GOT3 (cell line): ENCODE measurements around the gene KDM6A.
"Not testable (repeated sequence)": the region's sequence is repeated elsewhere in the genome, so short reads cannot be mapped to it uniquely, and the experiment has no call there.

Experiments
- DNase-seq: peaks from one replicate; lab custom pipeline; 2025; ENCODE audit warnings: mixed read lengths; lab: John Stamatoyannopoulos, UW

Gene KDM6A

DNA sequence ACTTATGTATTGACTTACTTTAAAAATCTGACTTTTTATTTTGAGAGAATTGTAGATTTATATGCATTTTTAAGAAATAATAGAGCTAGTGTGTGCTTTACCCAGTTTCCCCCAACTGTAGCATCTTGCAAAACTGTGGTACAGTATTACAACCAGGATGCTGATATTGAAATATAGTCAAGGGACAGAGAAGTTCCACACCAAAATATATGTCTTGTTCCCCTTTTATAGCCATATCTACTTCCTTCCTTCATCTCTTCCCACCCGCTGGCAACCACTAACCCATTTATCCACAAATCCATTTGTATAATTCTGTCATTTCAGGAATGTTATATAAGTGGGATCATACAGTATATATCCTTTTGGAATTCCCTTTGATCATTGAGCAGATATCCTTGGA is 16.8 kb downstream of the KDM6A start:
- DNase-seq, result no peak

DNA sequence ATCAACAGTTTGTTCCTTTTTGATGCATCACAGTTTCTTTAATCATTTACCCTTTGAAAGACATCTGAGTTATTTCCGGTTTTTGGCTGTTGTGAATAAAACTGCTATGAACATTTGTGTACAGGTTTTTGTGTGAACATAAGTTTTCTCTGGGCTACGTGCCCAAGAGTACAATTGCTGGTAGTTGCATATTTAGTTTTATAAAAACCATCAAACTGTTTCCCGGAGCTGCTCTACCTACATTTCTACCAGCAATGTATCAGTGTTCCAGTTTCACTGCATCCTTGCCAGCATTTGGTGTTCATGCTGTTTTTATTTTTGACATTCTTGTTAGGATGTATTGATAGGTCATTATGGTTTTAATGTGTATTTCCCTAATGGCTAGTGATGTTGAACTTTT is 17.3 kb downstream of the KDM6A start:
- DNase-seq, result no peak

DNA sequence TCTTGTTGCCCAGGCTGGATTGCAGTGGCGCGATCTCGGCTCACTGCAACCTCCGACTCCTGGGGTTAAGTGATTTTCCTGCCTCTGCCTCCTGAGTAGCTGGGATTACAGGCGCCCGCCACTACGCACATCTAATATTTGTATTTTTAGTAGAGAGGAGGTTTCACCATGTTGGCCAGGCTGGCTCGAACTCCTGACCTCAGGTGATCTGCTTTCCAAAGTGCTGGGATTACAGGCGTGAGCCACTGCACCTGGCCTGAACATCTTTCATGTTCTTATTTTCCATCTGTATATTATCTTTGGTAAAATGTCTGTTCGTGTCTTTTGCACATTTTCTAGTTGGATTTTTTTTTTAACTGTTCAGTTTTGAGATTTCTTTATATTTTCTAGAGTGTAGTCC is 17.7 kb downstream of the KDM6A start:
- not testable (repeated sequence) for DNase-seq

DNA sequence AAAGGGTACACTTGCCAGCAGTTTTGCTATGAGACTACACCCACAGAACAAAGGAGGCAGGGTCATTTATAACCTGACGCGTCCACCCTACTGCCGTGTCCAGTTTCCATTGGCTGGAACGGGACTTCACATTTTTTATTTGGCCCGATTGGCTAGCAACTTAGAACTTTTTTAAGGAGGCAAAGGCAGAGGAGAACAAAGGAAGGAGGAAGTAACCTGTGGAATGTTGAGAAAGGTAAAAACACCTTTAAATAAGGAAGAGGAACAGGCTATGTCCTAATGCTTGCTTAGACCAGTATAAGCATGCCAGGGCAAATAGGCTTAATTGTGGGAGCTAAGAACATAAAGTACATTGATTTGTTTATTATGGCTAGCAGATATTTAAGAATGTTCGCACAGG is 18.7 kb downstream of the KDM6A start:
- DNase-seq, result no peak

DNA sequence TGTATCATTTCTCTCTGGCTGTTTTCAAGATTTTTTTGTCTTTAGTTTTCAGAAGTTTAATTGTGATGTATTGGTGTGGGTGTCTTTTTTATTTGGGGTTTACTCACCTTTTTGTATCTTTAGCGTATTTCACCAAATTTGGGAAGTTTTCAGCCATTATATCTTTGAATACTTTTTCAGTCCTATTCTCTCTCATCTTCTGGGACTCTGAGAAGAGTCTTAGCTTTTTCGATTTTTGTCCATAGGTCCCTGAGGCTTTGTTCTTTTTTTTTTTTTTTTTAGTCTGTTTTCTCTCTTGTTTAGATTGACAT is 23.8 kb downstream of the KDM6A start:
- DNase-seq, result no peak

DNA sequence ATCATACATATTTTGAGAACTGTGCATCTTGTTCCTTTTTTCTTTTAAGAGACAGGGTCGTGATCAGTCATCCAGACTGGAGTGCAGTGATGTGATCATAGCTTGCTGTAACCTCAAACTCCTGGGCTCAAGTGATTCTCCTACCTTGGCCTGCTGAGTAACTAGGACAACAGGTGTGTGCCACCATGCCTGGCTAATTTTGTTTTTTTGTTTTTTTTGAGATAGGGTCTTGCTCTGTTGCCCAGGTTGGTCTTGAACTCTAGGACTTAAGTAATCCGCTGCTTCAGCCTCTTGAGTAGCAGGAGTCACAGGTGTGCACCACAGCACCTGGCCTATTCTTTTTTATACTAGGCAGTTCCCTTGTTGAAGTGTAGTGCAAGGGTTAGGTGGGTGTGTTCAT is 24.6 kb downstream of the KDM6A start:
- DNase-seq, result no peak

DNA sequence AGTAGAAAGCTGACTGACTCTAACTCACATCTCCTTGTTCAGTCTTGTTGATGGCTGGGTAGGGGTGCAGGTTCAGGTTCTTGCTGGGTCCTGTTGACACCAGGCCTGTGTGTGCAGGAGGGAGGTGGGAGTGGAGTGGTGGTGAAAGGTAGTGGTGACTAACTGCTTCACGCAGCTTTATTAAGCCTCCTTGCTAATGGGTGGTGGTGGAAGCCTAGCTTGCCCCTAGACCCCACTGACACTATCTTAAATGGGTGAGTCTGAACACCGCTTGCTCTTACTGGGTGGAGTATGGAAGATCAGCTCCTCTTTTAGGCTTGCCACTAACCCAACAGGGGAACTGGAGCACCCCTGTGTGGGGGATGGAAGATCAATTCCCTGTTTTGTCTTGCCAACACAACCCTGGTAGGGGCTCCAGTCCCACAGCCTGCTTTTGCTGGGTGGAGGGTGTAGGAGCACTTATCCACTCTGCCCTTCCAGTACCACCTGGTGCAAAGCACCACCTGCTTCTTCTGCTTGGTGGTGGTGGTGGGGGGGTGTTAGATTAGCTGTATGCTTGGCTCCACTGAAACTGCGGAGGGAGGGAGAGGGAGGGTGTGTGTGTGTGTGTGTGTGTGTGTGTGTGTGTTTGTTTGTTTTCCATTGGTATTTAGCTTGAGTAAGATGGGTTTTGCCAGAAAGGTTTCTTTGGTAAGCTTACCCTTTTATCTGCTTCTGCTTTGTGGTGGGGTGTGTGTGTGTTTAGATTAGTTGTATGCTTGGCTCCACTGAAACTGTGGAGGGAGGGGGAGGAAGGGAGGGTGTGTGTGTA is 25.6 kb downstream of the KDM6A start:
- no peak for DNase-seq

DNA sequence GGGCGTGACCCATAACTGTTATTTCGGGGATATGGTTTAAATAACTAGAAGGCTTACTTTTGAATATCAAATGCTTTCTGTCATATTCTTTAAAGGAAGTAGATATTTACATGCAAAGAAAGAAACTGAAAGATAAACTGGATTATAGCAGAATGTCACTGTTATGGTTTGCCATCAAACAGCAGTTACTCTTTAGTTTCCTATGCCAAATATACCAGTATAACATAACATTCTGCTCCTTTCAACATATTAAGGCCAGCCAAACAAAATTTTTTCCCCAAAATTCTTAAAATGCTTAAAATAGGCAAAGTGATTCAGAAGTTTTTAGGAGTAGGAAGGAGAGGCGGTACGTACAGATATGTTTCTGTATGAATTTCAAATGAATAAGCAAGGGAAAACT is 27.0 kb downstream of the KDM6A start:
- no peak for DNase-seq

DNA sequence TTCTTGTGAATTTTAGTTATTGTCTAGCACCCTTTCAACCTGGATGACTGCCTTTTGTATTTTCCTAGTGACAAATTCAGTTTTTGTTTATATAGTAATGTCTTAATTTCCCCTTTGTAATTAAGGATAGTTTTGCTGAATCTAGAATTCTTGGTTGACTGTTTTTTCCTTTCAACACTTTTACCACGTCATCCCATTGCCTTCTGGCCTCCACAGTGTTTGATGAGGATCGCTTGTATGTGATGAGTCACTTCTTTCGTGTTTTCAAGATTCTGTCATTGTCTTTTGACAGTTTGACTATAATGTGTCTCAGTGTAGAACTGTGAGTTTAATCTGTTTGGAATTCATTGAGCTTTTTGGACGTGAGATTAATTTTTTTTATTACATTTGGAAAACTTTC is 30.1 kb downstream of the KDM6A start:
- no peak for DNase-seq

DNA sequence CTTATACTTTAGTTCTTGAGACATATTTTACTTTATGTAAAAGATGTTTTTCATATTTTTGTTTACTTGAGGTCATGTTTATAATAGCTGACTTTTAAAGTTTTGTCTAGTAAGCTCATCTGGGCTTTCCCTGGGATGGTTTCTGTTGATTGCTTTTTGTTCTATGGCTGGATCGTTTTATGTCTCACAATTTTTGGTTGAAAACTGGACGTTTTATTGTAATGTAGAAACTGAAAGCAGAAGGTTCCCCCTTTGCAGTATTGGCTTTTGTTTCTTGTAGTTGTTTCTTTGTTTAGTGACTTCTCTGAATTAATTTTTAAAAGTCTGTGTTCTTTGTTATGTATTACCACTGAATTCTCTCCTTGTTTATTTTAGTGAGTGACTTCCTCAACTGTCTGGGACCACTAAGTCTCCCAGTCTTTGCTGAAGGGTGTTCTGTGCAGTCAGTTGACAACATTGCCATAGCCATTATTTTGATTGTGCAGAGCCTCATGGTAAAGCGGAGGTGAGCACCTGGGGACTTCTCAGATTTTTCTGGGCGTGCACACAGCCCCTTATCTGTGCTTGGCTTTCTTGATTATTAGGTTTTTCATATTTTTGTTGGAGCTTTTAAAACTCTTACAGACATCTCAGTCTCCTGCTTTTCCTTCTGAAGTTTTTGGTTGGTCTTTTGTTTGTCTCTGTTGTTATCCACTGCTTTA is 31.0 kb downstream of the KDM6A start:
- no peak for DNase-seq

DNA sequence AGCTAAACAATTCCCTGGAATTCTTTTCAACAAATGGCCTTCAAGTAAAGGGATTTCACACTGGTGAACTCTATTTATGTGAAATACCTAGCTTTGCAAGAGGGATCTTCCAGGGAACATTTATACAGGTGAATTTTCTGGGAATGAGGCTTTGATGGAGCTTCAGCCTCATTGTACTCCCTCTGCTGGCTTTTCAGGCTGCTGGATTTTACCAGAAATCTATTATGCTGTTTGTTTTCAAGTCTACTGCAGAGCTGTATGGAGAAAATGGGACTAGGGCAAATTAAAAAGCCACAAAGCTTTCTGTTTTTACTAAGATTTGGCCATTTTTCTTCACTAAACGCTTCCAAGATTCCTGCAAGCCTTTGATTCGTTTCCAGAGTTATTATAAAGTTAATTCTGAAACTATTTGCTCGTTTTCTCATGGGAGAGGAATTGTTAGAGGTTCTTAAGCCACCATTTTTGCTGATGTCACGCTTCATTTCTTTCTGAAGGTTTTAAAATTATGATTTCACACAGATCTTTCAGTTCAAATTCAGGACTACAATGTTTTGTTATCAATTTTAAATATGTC is 31.6 kb downstream of the KDM6A start:
- no peak for DNase-seq

DNA sequence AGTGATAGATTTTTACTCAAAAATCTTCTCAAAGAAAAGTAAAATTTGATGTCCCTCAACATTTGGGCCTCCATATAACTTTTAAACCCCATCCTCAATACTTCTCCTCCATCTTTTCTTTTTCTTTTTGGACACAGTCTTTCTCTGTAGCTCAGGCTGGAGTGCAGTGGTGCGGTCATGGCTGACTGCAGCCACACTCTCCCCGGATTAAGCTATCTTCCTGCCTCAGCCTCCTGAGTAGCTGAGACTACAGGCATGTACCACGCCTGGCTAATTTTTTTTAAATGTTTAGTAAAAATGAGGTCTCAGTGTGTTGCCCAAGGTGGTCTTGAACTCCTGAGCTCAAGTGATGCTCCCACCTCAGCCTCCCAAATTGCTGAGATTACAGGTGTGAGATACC is 33.1 kb downstream of the KDM6A start:
- DNase-seq, result no peak

DNA sequence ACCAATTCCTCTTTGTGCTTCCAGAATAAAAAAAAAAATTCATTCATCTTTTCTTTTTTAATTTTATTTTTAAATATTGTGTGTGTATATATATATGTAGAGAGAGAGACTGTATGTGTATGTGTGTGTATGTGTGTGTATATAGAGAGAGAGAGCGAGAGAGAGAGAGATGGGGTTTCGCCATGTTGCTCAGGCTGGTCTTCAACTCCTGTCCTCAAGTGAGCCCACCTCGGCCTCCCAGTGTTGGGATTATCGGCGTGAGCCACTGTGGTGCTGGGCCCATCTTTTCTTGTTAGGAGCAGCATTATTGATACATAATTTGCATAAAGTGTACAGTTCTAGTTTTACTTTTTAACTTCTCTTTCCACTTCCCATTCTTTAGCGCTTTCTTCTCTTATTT is 33.6 kb downstream of the KDM6A start:
- no peak for DNase-seq

DNA sequence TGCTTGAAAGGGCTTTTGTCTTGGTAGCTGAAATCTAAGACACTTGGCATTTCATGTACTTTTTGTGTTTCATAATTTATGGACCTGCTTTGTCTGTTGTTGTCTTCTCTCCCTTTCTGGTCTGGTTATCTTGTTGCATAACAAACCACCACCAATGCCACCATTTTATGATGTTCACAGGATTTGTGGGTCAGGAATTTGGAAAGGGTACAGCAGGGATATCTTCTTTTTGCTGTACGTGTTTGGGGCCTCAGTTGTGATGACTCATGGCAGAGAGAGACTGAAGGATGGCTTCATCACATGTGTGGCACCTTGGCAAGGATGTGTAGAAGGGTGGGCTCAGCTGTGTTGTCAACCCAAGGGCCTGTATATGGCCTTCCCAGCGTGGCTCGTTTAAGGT is 35.2 kb downstream of the KDM6A start:
- no peak for DNase-seq

DNA sequence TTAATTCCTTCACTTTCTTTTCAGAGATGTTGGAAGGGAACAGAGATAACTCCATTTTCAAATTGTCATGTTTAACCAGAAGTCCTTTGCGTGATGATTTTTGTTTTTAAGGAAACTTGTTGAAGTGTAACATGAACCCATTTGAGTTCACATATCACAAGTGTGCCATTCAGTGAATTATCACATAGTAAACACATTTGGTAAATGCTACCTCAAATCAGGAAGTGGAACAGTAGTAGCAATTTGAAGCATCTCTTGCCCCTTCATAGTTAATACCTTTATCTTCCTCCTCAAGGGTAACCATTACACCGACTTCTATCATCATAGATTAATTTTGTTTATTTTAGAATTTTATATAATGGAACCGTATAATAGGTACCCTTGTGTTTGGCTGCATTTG is 35.8 kb downstream of the KDM6A start:
- DNase-seq, result no peak

DNA sequence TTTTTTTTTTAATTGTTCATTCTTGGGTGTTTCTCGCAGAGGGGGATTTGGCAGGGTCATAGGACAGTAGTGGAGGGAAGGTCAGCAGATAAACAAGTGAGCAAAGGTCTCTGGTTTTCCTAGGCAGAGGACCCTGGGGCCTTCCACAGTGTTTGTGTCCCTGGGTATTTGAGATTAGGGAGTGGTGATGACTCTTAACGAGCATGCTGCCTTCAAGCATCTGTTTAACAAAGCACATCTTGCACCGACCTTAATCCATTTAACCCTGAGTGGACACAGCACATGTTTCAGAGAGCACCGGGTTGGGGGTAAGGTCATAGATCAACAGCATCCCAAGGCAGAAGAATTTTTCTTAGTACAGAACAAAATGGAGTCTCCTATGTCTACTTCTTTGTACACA is 37.5 kb downstream of the KDM6A start:
- not testable (repeated sequence) for DNase-seq

DNA sequence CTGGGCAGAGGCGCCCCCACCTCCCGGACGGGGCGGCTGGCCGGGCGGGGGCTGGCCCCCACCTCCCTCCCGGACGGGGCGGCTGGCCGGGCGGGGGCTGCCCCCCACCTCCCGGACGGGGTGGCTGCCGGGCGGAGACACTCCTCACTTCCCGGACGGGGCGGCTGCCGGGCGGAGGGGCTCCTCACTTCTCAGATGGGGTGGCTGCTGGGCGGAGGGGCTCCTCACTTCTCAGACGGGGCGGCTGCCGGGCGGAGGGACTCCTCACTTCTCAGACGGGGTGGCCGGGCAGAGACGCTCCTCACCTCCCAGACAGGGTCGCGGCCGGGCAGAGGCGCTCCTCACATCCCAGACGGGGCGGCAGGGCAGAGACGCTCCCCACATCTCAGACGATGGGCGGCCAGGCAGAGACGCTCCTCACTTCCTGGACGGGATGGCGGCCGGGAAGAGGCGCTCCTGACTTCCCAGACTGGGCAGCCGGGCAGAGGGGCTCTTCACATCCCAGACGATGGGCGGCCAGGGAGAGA is 38.1 kb downstream of the KDM6A start:
- not testable (repeated sequence) for DNase-seq

DNA sequence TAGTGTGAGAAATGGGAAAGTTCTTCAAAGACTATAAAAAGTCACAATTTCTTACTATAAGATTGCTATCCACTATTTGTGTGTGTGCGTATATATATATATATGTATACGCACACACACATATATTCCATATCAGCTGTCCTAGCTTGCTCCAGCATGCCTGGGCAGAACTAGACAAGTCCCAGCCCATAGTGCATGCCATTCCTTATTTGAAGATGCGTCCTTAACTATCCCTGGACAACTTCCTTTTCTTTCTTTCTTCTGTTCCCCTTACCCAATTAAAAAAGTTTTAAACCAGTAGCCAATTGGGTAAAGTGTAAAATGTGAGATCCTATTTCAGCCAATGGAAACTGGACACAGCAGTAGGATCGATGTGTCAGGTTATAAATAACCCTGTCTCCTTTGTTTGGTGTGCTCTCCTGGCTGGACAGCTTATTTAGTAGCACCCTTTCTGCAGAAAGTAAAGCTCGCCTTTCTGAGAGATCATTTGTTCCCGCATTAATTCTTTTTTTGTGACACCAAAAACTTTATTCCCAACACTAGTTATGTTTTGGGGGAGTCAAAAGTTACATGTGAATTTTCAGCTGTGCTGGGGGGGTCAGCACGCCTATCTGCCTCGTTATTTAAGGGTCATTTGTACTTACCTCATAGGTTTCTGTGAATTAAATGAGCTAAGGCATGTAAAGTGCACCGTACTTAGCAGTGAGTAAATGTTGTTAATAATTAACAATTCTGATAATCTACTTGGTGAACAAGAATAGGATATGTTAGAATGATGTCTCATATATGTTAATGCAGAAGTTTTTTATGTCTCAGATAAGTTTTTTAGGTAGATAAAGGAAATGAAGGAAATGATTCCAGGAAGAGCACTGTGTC is 40.9 kb downstream of the KDM6A start:
- no peak for DNase-seq

DNA sequence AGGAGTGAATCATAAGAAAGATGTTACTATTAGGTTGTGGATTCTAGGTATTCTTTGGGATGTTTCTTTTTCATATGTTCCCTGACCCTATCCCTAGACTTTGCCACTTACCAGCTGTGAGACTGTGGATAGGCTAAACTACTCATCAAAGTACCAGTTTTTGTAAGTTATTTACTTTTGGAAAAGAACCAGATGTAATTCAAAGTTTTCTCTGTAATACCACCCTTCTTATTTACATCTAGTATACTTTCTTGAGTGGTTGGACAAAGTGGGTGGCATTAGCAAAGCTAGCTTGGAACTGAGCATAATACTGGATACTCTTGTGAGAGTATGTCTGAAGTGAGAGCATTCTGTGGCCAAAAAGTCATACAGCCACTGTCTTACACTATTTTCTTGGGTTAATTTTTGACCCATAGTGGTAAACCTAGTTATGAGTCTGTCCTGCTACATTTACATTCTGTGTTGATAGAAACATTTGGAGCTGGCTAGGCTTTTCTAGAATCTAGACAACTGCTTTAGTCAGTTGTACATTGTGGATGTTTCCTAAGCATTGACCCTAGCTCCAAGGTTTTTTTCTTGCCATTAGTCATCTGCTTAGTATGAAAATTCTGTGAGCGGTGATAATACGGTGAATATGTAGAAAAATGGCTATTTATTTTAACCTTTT is 41.7 kb downstream of the KDM6A start:
- DNase-seq, result no peak

DNA sequence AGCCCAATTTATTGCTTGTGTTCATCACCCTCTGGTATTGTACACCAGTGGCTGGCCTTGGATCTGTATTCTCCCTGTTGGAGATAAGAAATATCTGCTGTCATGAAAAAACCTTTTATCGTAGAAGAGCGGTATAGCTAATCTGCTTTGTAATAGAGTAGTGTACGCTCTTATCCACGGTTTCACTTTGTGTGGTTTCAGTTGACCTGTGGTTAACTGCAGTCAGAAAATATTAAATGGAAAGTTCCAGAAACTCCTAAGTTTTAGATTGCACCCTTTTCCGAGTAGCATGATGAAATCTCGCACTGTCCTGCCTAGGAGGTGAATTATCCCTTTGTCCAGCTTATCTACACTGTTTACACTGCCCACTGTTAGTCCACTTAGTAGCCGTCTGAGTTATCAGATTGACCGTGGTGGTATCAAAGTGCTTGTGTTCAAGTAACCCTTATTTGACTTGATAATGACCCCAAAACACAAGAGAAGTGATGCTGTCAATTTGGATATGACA is 42.4 kb downstream of the KDM6A start:
- no peak for DNase-seq

DNA sequence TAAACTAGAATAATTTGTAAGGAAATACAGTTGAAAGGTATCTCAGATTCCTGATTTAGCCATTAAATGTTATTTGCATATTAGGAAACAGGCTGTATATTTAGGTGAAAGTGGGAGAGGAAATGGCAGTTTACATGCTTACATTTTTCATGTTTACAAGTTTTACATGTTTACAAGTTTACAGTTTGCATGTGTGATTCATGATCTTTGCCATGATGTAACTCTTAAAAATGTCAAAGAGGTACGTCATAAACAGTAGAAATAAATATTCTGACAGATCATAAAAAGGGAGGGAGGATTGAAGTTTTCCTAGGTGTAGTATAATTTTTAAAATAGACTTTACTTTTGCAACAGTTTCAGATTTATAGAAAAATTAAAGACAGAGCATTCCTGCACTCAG is 45.7 kb downstream of the KDM6A start:
- DNase-seq, result no peak

DNA sequence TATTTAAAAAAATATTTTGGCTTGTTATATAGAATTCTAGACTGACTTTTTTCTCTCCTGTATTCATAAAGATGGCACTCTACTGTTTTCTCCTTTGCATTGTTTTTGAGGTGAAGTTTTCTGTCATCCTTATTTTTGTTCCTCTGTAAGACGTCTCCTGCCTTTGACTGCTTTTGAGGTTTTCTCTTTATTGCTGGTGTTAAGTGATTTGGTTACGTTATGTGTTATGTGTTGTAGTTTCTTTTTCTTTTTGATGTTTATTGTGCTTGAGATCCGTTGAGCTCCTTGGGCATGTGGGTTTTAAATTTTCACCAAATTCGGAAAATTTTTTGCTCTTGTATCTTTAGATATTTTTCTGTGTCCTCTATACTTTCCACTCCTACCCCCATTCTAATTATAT is 50.0 kb downstream of the KDM6A start:
- no peak for DNase-seq
